HEK293 (cell line): Measurements from ENCODE around the gene LHFPL6.

Source experiments
- CTCF ChIA-PET: fragments of 350-600 bp; formaldehyde crosslinking; extraction: SDS; loops from one replicate; lab custom pipeline; 2021; ENCODE audit warnings: antibody characterized with exemption; lab: Yijun Ruan, JAX
- POLR2A ChIA-PET: fragments of 300-600 bp; formaldehyde crosslinking; extraction: SDS; loops from one replicate; lab custom pipeline; 2020; ENCODE audit warnings: antibody characterized with exemption, inconsistent platforms; lab: Yijun Ruan, JAX
- H3K27ac ChIP-seq: fragments of 200-500 bp; sonication (Bioruptor generic); 2 replicates; pipeline ENCODE4 v1.5.1; 2014; ENCODE audit warnings: low read depth, low read length, control low read depth, inconsistent platforms; ENCODE audit errors: extremely low read depth
- H3K36me3 ChIP-seq, 2 experiments: fragments of 200-500 bp in 1 of 2; sonication (Bioruptor generic) in 1 of 2; 1 replicate in 1 of 2; 2 replicates in 1 of 2; pipeline ENCODE4 v1.5.1; 2014 to 2017; ENCODE audit warnings: inconsistent platforms in 2 of 2, low read length in 2 of 2; ENCODE audit not compliant: control insufficient read depth in 2 of 2, insufficient read depth in 1 of 2
- H3K4me1 ChIP-seq: fragments of 200-500 bp; sonication (Bioruptor generic); 2 replicates; pipeline ENCODE4 v1.5.1; 2014; ENCODE audit warnings: mild to moderate bottlenecking, low read length, inconsistent platforms; ENCODE audit not compliant: control insufficient read depth, insufficient read depth
- H3K4me3 ChIP-seq: 2 replicates; pipeline ENCODE4 v1.5.1; 2011; ENCODE audit warnings: low read depth, mild to moderate bottlenecking, control low read depth, low read length, moderate library complexity
- H3K9me3 ChIP-seq: fragments of 200-500 bp; sonication (Bioruptor generic); 2 replicates; pipeline ENCODE4 v1.5.1; 2014; ENCODE audit warnings: low read depth, low read length, inconsistent platforms; ENCODE audit not compliant: control insufficient read depth, insufficient read depth
- FEZF1 ChIP-seq: fragments of 450-650 bp; formaldehyde crosslinking; IDR thresholded peaks from 2 replicates; pipeline ENCODE4 v1.5.1; 2016; ENCODE audit warnings: missing biosample characterization, missing genetic modification characterization
- GLIS1 ChIP-seq: fragments of 450-650 bp; formaldehyde crosslinking; IDR thresholded peaks from 2 replicates; pipeline ENCODE4 v1.5.1; 2016; ENCODE audit warnings: missing biosample characterization, missing genetic modification characterization
- IKZF3 ChIP-seq: fragments of 450-650 bp; IDR thresholded peaks from 2 replicates; pipeline ENCODE4 v1.5.0; 2018; ENCODE audit warnings: missing biosample characterization, mild to moderate bottlenecking, missing genetic modification characterization, moderate library complexity
- KLF16 ChIP-seq: fragments of 450-650 bp; formaldehyde crosslinking; IDR thresholded peaks from 2 replicates; pipeline ENCODE4 v1.5.1; 2017; ENCODE audit warnings: missing biosample characterization, missing genetic modification characterization
- OSR2 ChIP-seq: fragments of 450-650 bp; formaldehyde crosslinking; IDR thresholded peaks from 2 replicates; pipeline ENCODE4 v1.5.1; 2016; ENCODE audit warnings: missing biosample characterization, missing genetic modification characterization
- PRDM1 ChIP-seq: fragments of 450-650 bp; formaldehyde crosslinking; IDR thresholded peaks from 2 replicates; pipeline ENCODE4; 2016; ENCODE audit warnings: missing biosample characterization, missing genetic modification characterization
- SP3 ChIP-seq: fragments of 450-650 bp; formaldehyde crosslinking; IDR thresholded peaks from 2 replicates; pipeline ENCODE4 v1.5.1; 2016; ENCODE audit warnings: missing biosample characterization, missing genetic modification characterization
- SP7 ChIP-seq: fragments of 450-650 bp; formaldehyde crosslinking; IDR thresholded peaks from 2 replicates; pipeline ENCODE4 v1.5.1; 2016; ENCODE audit warnings: missing biosample characterization, missing genetic modification characterization
- ZBTB8A ChIP-seq: fragments of 450-650 bp; formaldehyde crosslinking; IDR thresholded peaks from 2 replicates; pipeline ENCODE4 v1.5.1; 2016; ENCODE audit warnings: missing biosample characterization, missing genetic modification characterization
- ZNF138 ChIP-seq: fragments of 450-650 bp; formaldehyde crosslinking; IDR thresholded peaks from 2 replicates; pipeline ENCODE4 v1.5.1; 2016; ENCODE audit warnings: missing biosample characterization, missing genetic modification characterization, borderline replicate concordance
- ZNF2 ChIP-seq: fragments of 450-650 bp; formaldehyde crosslinking; IDR thresholded peaks from 2 replicates; pipeline ENCODE4 v1.5.1; 2016; ENCODE audit warnings: missing biosample characterization, missing genetic modification characterization
- ZNF341 ChIP-seq: fragments of 450-650 bp; formaldehyde crosslinking; IDR thresholded peaks from 2 replicates; pipeline ENCODE4; 2016; ENCODE audit warnings: low read depth, missing biosample characterization, missing genetic modification characterization
- ZNF521 ChIP-seq: fragments of 450-650 bp; formaldehyde crosslinking; IDR thresholded peaks from 2 replicates; pipeline ENCODE4 v1.5.1; 2017; ENCODE audit warnings: missing biosample characterization, mild to moderate bottlenecking, missing genetic modification characterization
- ZNF596 ChIP-seq: fragments of 450-650 bp; IDR thresholded peaks from 2 replicates; pipeline ENCODE4 v1.5.0; 2018; ENCODE audit warnings: missing biosample characterization, mild to moderate bottlenecking, missing genetic modification characterization, moderate library complexity
- ZNF600 ChIP-seq: fragments of 450-650 bp; formaldehyde crosslinking; IDR thresholded peaks from 2 replicates; pipeline ENCODE4 v1.5.1; 2016; ENCODE audit warnings: missing biosample characterization, missing genetic modification characterization
- ZNF629 ChIP-seq: fragments of 450-650 bp; formaldehyde crosslinking; IDR thresholded peaks from 2 replicates; pipeline ENCODE4 v1.5.1; 2017; ENCODE audit warnings: missing biosample characterization, missing genetic modification characterization
- ZNF664 ChIP-seq: fragments of 450-650 bp; formaldehyde crosslinking; IDR thresholded peaks from 2 replicates; pipeline ENCODE4 v1.5.1; 2016; ENCODE audit warnings: missing biosample characterization, missing genetic modification characterization
- TF ChIP-seq, protein P1 (sequence below): fragments of 450-650 bp; formaldehyde crosslinking; IDR thresholded peaks from 2 replicates; pipeline ENCODE4 v1.5.1; 2017; ENCODE audit warnings: missing biosample characterization, missing genetic modification characterization
- TF ChIP-seq, protein P2 (sequence below): fragments of 450-650 bp; formaldehyde crosslinking; IDR thresholded peaks from 2 replicates; pipeline ENCODE4 v1.5.1; 2016; ENCODE audit warnings: missing biosample characterization, missing genetic modification characterization
- TF ChIP-seq, protein P3 (sequence below): fragments of 450-650 bp; formaldehyde crosslinking; IDR thresholded peaks from 2 replicates; pipeline ENCODE4 v1.5.1; 2017; ENCODE audit warnings: missing biosample characterization, missing genetic modification characterization
- TF ChIP-seq, protein P4 (sequence below): fragments of 450-650 bp; formaldehyde crosslinking; IDR thresholded peaks from 2 replicates; pipeline ENCODE4 v1.5.1; 2016; ENCODE audit warnings: missing biosample characterization, missing genetic modification characterization
- TF ChIP-seq, protein P5 (sequence below): fragments of 450-650 bp; formaldehyde crosslinking; IDR thresholded peaks from 2 replicates; pipeline ENCODE4 v1.5.1; 2017; ENCODE audit warnings: missing biosample characterization, missing genetic modification characterization
- TF ChIP-seq, protein P6 (sequence below): fragments of 450-650 bp; IDR thresholded peaks from 2 replicates; pipeline ENCODE4 v1.5.1; 2018; ENCODE audit warnings: missing biosample characterization, mild to moderate bottlenecking, missing genetic modification characterization

Gene LHFPL6

DNA sequence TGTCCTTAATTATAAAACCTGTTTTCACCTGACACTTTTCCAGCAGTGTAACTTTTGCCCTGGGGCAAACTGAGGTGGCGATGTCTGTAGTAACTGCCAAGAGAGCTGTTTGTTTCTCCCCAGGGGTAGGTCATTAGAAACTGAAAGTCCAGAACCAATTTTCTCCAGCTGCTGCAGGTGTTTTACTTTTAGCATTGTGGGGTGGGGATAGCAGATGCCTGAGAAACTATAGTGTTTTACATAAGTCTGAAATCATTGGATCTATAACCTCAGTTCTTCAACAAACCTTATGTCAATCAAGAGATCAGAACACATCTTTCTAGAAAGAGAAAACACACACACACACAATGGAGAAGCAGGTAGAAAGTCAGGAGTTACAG lies 92.7 kb downstream of the LHFPL6 start:
- TF ChIP-seq, protein P1, sequence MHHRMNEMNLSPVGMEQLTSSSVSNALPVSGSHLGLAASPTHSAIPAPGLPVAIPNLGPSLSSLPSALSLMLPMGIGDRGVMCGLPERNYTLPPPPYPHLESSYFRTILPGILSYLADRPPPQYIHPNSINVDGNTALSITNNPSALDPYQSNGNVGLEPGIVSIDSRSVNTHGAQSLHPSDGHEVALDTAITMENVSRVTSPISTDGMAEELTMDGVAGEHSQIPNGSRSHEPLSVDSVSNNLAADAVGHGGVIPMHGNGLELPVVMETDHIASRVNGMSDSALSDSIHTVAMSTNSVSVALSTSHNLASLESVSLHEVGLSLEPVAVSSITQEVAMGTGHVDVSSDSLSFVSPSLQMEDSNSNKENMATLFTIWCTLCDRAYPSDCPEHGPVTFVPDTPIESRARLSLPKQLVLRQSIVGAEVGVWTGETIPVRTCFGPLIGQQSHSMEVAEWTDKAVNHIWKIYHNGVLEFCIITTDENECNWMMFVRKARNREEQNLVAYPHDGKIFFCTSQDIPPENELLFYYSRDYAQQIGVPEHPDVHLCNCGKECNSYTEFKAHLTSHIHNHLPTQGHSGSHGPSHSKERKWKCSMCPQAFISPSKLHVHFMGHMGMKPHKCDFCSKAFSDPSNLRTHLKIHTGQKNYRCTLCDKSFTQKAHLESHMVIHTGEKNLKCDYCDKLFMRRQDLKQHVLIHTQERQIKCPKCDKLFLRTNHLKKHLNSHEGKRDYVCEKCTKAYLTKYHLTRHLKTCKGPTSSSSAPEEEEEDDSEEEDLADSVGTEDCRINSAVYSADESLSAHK (tag by site-specific recombination), result peak; percentile 44; the same call in 1 of the 2 replicates
- TF ChIP-seq ZNF629, result 0 out of 2 replicates have a peak, but pooled peaks have one; percentile 21
- TF ChIP-seq, protein P2, sequence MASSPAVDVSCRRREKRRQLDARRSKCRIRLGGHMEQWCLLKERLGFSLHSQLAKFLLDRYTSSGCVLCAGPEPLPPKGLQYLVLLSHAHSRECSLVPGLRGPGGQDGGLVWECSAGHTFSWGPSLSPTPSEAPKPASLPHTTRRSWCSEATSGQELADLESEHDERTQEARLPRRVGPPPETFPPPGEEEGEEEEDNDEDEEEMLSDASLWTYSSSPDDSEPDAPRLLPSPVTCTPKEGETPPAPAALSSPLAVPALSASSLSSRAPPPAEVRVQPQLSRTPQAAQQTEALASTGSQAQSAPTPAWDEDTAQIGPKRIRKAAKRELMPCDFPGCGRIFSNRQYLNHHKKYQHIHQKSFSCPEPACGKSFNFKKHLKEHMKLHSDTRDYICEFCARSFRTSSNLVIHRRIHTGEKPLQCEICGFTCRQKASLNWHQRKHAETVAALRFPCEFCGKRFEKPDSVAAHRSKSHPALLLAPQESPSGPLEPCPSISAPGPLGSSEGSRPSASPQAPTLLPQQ (tag by site-specific recombination), result no peak
- TF ChIP-seq ZNF138 (tag by site-specific recombination), result no peak
- TF ChIP-seq FEZF1 (tag by site-specific recombination), result peak; percentile 72
- TF ChIP-seq ZNF341, result 0 out of 2 replicates have a peak, but pooled peaks have one; percentile 0
- no peak for TF ChIP-seq SP3 (tag by site-specific recombination)
- 0 out of 2 replicates have a peak, but pooled peaks have one; percentile 24 for TF ChIP-seq ZNF596 (tag by site-specific recombination)
- 0 out of 2 replicates have a peak, but pooled peaks have one; percentile 5 for TF ChIP-seq ZBTB8A (tag by site-specific recombination)
- 0 out of 2 replicates have a peak, but pooled peaks have one; percentile 19 for TF ChIP-seq IKZF3 (tag by site-specific recombination)
- TF ChIP-seq, protein P3, sequence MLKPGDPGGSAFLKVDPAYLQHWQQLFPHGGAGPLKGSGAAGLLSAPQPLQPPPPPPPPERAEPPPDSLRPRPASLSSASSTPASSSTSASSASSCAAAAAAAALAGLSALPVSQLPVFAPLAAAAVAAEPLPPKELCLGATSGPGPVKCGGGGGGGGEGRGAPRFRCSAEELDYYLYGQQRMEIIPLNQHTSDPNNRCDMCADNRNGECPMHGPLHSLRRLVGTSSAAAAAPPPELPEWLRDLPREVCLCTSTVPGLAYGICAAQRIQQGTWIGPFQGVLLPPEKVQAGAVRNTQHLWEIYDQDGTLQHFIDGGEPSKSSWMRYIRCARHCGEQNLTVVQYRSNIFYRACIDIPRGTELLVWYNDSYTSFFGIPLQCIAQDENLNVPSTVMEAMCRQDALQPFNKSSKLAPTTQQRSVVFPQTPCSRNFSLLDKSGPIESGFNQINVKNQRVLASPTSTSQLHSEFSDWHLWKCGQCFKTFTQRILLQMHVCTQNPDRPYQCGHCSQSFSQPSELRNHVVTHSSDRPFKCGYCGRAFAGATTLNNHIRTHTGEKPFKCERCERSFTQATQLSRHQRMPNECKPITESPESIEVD (tag by site-specific recombination), result peak; percentile 90
- TF ChIP-seq, protein P4, sequence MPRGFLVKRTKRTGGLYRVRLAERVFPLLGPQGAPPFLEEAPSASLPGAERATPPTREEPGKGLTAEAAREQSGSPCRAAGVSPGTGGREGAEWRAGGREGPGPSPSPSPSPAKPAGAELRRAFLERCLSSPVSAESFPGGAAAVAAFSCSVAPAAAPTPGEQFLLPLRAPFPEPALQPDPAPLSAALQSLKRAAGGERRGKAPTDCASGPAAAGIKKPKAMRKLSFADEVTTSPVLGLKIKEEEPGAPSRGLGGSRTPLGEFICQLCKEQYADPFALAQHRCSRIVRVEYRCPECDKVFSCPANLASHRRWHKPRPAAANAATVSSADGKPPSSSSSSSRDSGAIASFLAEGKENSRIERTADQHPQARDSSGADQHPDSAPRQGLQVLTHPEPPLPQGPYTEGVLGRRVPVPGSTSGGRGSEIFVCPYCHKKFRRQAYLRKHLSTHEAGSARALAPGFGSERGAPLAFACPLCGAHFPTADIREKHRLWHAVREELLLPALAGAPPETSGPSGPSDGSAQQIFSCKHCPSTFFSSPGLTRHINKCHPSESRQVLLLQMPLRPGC (tag by site-specific recombination), result no peak
- no peak for TF ChIP-seq ZNF2 (tag by site-specific recombination)
- TF ChIP-seq, protein P5, sequence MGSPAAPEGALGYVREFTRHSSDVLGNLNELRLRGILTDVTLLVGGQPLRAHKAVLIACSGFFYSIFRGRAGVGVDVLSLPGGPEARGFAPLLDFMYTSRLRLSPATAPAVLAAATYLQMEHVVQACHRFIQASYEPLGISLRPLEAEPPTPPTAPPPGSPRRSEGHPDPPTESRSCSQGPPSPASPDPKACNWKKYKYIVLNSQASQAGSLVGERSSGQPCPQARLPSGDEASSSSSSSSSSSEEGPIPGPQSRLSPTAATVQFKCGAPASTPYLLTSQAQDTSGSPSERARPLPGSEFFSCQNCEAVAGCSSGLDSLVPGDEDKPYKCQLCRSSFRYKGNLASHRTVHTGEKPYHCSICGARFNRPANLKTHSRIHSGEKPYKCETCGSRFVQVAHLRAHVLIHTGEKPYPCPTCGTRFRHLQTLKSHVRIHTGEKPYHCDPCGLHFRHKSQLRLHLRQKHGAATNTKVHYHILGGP (tag by site-specific recombination), result no peak
- TF ChIP-seq ZNF521 (tag by site-specific recombination), result no peak
- TF ChIP-seq GLIS1 (tag by site-specific recombination), result peak; percentile 48
- no peak for TF ChIP-seq KLF16 (tag by site-specific recombination)
- TF ChIP-seq ZNF600 (tag by site-specific recombination), result peak; percentile 51; the same call in 1 of the 2 replicates
- no peak for TF ChIP-seq ZNF664
- TF ChIP-seq SP7 (tag by site-specific recombination), result no peak
- peak; percentile 82 for TF ChIP-seq PRDM1 (tag by site-specific recombination)
- TF ChIP-seq OSR2 (tag by site-specific recombination), result peak; percentile 50; the same call in 1 of the 2 replicates
- TF ChIP-seq, protein P6, sequence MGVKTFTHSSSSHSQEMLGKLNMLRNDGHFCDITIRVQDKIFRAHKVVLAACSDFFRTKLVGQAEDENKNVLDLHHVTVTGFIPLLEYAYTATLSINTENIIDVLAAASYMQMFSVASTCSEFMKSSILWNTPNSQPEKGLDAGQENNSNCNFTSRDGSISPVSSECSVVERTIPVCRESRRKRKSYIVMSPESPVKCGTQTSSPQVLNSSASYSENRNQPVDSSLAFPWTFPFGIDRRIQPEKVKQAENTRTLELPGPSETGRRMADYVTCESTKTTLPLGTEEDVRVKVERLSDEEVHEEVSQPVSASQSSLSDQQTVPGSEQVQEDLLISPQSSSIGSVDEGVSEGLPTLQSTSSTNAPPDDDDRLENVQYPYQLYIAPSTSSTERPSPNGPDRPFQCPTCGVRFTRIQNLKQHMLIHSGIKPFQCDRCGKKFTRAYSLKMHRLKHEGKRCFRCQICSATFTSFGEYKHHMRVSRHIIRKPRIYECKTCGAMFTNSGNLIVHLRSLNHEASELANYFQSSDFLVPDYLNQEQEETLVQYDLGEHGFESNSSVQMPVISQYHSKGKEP (tag by site-specific recombination), result peak; percentile 34; the same call in 1 of the 2 replicates
- Histone ChIP-seq H3K4me3 (no peak overlapping the region), H3K27ac (no peak overlapping the region), H3K4me1 (peaks cover 13% of the 10 kb centered on the region), H3K36me3 (no peaks in the 10 kb centered on the region), H3K9me3 (no peaks in the 10 kb centered on the region)
- ChIA-PET CTCF (interaction anchor here (0.6 kb wide), 1 partner anchor 1716 kb away, joined by 3 read pairs; no protein-coding TSS in a partner anchor), POLR2A (no interaction called here)
